H1 (cell line): ENCODE data around the gene CHCHD6. TPM values are rescaled to one million over a fixed set of nuclear protein-coding genes. Genes with fewer than 3 reads are reported as not detected.

Experiments
- CTCF ChIA-PET: fragments of 300-600 bp; sonication (Branson Sonifier 250); formaldehyde crosslinking; loops from one replicate; lab custom pipeline; 2021; ENCODE audit not compliant: partially characterized antibody; lab: Charles Lee
- POLR2A ChIA-PET: fragments of 300-600 bp; sonication (Branson Sonifier 250); formaldehyde crosslinking; loops from one replicate; lab custom pipeline; 2021; ENCODE audit warnings: inconsistent platforms; ENCODE audit not compliant: partially characterized antibody; lab: Charles Lee
- DNase-seq, 2 experiments: peaks; one replicate each; pipeline versions ENCODE4 v3.0.0 to v3.0.0-alpha.2; 2010 to 2022; ENCODE audit warnings: low spot score in 2 of 2, low read depth in 1 of 2, mixed read lengths in 1 of 2
- FAIRE-seq: peaks from 2 replicates; lab custom pipeline; 2011; peaks lifted over from hg19 to GRCh38; lab: Jason Lieb, UNC
- H2AFZ ChIP-seq: 2 replicates; pipeline ENCODE4 v1.8.1; 2012; ENCODE audit warnings: low read length, inconsistent platforms
- H2AK5ac ChIP-seq: 2 replicates; pipeline ENCODE4 v1.6.1; 2013; ENCODE audit warnings: low read depth, low read length
- H2BK120ac ChIP-seq: replicated peaks from 2 replicates; pipeline ENCODE3; 2013; ENCODE audit warnings: low read depth, low read length, inconsistent platforms
- H2BK12ac ChIP-seq: 2 replicates; pipeline ENCODE4 v1.6.1; 2013; ENCODE audit warnings: low read depth, low read length
- H2BK15ac ChIP-seq: 2 replicates; pipeline ENCODE4 v1.6.1; 2013; ENCODE audit warnings: low read length
- H2BK20ac ChIP-seq: 2 replicates; pipeline ENCODE4 v1.6.1; 2013; ENCODE audit warnings: low read length
- H2BK5ac ChIP-seq: 2 replicates; pipeline ENCODE4 v1.6.1; 2013; ENCODE audit warnings: low read depth, low read length
- H3K14ac ChIP-seq: 2 replicates; pipeline ENCODE4 v1.6.1; 2013; ENCODE audit warnings: inconsistent platforms; ENCODE audit not compliant: insufficient read length
- H3K18ac ChIP-seq: 2 replicates; pipeline ENCODE4 v1.6.1; 2013; ENCODE audit warnings: low read length; ENCODE audit errors: extremely low read depth
- H3K23ac ChIP-seq: 2 replicates; pipeline ENCODE4 v1.6.1; 2013; ENCODE audit warnings: inconsistent platforms; ENCODE audit not compliant: insufficient read length
- H3K23me2 ChIP-seq: 2 replicates; pipeline ENCODE4 v1.6.1; 2013; ENCODE audit warnings: low read depth, low read length
- H3K27ac ChIP-seq: 2 replicates; pipeline ENCODE4 v1.6.1; 2011; ENCODE audit warnings: low read depth, low read length, inconsistent platforms
- H3K27me3 ChIP-seq, 4 experiments: replicated peaks in 1 of 4; 1 replicate in 1 of 4; 2 replicates in 3 of 4; pipeline versions ENCODE4 v1.6.1 to v1.8.1; 2011 to 2013; ENCODE audit warnings: low read length in 3 of 4, mild to moderate bottlenecking in 3 of 4, inconsistent platforms in 2 of 4, mixed read lengths in 2 of 4, moderate library complexity in 1 of 4; ENCODE audit not compliant: control insufficient read depth in 3 of 4, insufficient read depth in 3 of 4; ENCODE audit errors: extremely low read depth in 1 of 4
- H3K36me3 ChIP-seq, 4 experiments: 2 replicates each; pipeline versions ENCODE4 v1.6.1 to v1.8.1; 2011 to 2013; ENCODE audit warnings: mild to moderate bottlenecking in 4 of 4, low read length in 3 of 4, moderate library complexity in 2 of 4, control low read depth in 1 of 4, inconsistent platforms in 1 of 4; ENCODE audit not compliant: insufficient read depth in 4 of 4, control insufficient read depth in 2 of 4
- H3K4ac ChIP-seq: replicated peaks from 2 replicates; pipeline ENCODE3; 2013; ENCODE audit warnings: low read length, low read depth, mixed read lengths, inconsistent platforms; ENCODE audit not compliant: insufficient read length
- H3K4me1 ChIP-seq, 4 experiments: replicated peaks in 1 of 4; 1 replicate in 1 of 4; 2 replicates in 3 of 4; pipeline versions ENCODE4 v1.6.1 to v1.8.1; 2011 to 2013; ENCODE audit warnings: low read length in 3 of 4, inconsistent platforms in 2 of 4, mixed read lengths in 1 of 4; ENCODE audit not compliant: insufficient read depth in 4 of 4, control insufficient read depth in 3 of 4
- H3K4me2 ChIP-seq, 2 experiments: 2 replicates each; pipeline versions ENCODE4 v1.6.1 to v1.8.1; 2011 to 2013; ENCODE audit warnings: low read depth in 2 of 2, low read length in 2 of 2, control low read depth in 1 of 2, inconsistent platforms in 1 of 2, mild to moderate bottlenecking in 1 of 2; ENCODE audit not compliant: insufficient read depth in 1 of 2
- H3K4me3 ChIP-seq, 4 experiments: fragments of 200-600, 300-600 bp in 1 of 4; sonication (generic), shearing (Covaris generic), sonication (Bioruptor Twin) in 1 of 4; 2 replicates each; pipeline versions ENCODE4 v1.5.1 to v1.8.1; 2011 to 2016; ENCODE audit warnings: low read length in 4 of 4, low read depth in 3 of 4, control low read depth in 2 of 4, inconsistent platforms in 2 of 4, mild to moderate bottlenecking in 2 of 4, mixed read lengths in 1 of 4, moderate library complexity in 1 of 4; ENCODE audit not compliant: insufficient read depth in 2 of 4; ENCODE audit errors: extremely low read depth in 1 of 4
- H3K56ac ChIP-seq: replicated peaks from 2 replicates; pipeline ENCODE3; 2013; ENCODE audit warnings: low read depth, mild to moderate bottlenecking, mixed read lengths, low read length, inconsistent platforms; ENCODE audit not compliant: insufficient read length
- H3K79me1 ChIP-seq: 2 replicates; pipeline ENCODE4 v1.6.1; 2013; ENCODE audit warnings: low read depth, low read length, control low read depth
- H3K79me2 ChIP-seq, 2 experiments: 2 replicates each; pipeline versions ENCODE4 v1.6.1 to v1.8.1; 2012 to 2013; ENCODE audit warnings: low read length in 2 of 2, mild to moderate bottlenecking in 2 of 2, inconsistent platforms in 1 of 2; ENCODE audit not compliant: insufficient read depth in 2 of 2, control insufficient read depth in 1 of 2
- H3K9ac ChIP-seq, 4 experiments: replicated peaks in 1 of 4; 1 replicate in 1 of 4; 2 replicates in 3 of 4; pipeline versions ENCODE4 v1.6.1 to v1.8.1; 2011 to 2013; ENCODE audit warnings: low read depth in 3 of 4, low read length in 3 of 4, control low read depth in 2 of 4, mild to moderate bottlenecking in 2 of 4, moderate library complexity in 2 of 4, inconsistent platforms in 1 of 4; ENCODE audit errors: extremely low read depth in 1 of 4
- H3K9me3 ChIP-seq, 2 experiments: 2 replicates each; pipeline versions ENCODE4 v1.6.1 to v1.8.1; 2012 to 2013; ENCODE audit warnings: mild to moderate bottlenecking in 2 of 2, moderate library complexity in 2 of 2, control low read depth in 1 of 2, inconsistent platforms in 1 of 2, low read depth in 1 of 2, low read length in 1 of 2, mixed read lengths in 1 of 2; ENCODE audit not compliant: insufficient read depth in 2 of 2
- H4K20me1 ChIP-seq, 2 experiments: replicated peaks in 1 of 2; 2 replicates each; pipeline versions ENCODE3 to v1.8.1; 2011 to 2013; ENCODE audit warnings: inconsistent platforms in 2 of 2, low read length in 2 of 2, mild to moderate bottlenecking in 1 of 2; ENCODE audit not compliant: insufficient read depth in 2 of 2, control insufficient read depth in 1 of 2
- H4K5ac ChIP-seq: 2 replicates; pipeline ENCODE4 v1.6.1; 2013; ENCODE audit warnings: low read length, low read depth, mixed read lengths, inconsistent platforms; ENCODE audit not compliant: insufficient read length
- H4K8ac ChIP-seq: 2 replicates; pipeline ENCODE4 v1.8.0; 2013; ENCODE audit warnings: mild to moderate bottlenecking, moderate library complexity, low read length, inconsistent platforms; ENCODE audit not compliant: insufficient read depth; ENCODE audit errors: extremely low read depth
- H4K91ac ChIP-seq: replicated peaks from 2 replicates; pipeline ENCODE3; 2013; ENCODE audit warnings: low read length, mixed read lengths, inconsistent platforms; ENCODE audit not compliant: insufficient read length
- BACH1 ChIP-seq: IDR thresholded peaks from 2 replicates; pipeline ENCODE4 v1.6.1; 2012; ENCODE audit warnings: low read length, improper control_type of control experiment
- CHD1 ChIP-seq: IDR thresholded peaks from 2 replicates; pipeline ENCODE4 v1.6.1; 2012; ENCODE audit warnings: low read depth, low read length, improper control_type of control experiment
- CREB1 ChIP-seq: IDR thresholded peaks from 2 replicates; pipeline ENCODE4 v1.6.1; 2012; ENCODE audit warnings: inconsistent platforms
- GABPA ChIP-seq: IDR thresholded peaks from 2 replicates; pipeline ENCODE4 v1.6.1; 2011; ENCODE audit warnings: mild to moderate bottlenecking, low read length, moderate library complexity, borderline replicate concordance; ENCODE audit not compliant: insufficient read depth
- GTF2F1 ChIP-seq: IDR thresholded peaks from 2 replicates; pipeline ENCODE4 v1.6.1; 2012; ENCODE audit warnings: low read depth, low read length, improper control_type of control experiment, borderline replicate concordance
- KDM4A ChIP-seq: IDR thresholded peaks from one replicate; pipeline ENCODE4 v1.7.1; 2012; ENCODE audit warnings: low read depth, mild to moderate bottlenecking, moderate library complexity, low read length, inconsistent platforms; ENCODE audit not compliant: severe bottlenecking
- MAX ChIP-seq: IDR thresholded peaks from 2 replicates; pipeline ENCODE4 v1.6.1; 2012; ENCODE audit warnings: inconsistent platforms
- RFX5 ChIP-seq: IDR thresholded peaks from 2 replicates; pipeline ENCODE4 v1.6.1; 2011; ENCODE audit warnings: low read depth, low read length, improper control_type of control experiment, borderline replicate concordance
- TAF7 ChIP-seq: optimal IDR thresholded peaks from 2 replicates; pipeline ENCODE3; 2011; ENCODE audit warnings: low read depth, mild to moderate bottlenecking, inconsistent platforms, low read length, moderate library complexity, borderline replicate concordance
- WGBS, 2 experiments: shearing (Covaris generic) in 1 of 2; methylation state at CpG; one replicate each; pipeline versions ENCODE4 v1.1.6 to v1.1.7; 2013 to 2015; ENCODE audit warnings: low lambda C conversion rate in 2 of 2, mixed read lengths in 2 of 2, inconsistent platforms in 1 of 2, low coverage in 1 of 2, missing lambda C conversion rate in 1 of 2; ENCODE audit not compliant: insufficient replicate concordance in 2 of 2, insufficient coverage in 1 of 2, insufficient read length in 1 of 2; ENCODE audit errors: extremely low coverage in 1 of 2, missing lambda C conversion rate in 1 of 2; 5-methylcytosine and 5-hydroxymethylcytosine counted together
- polyA plus RNA-seq, 7 experiments: library from polyadenylated mRNA; depleted of rRNA in 3 of 7; stranded (reverse) in 5 of 7; unstranded in 2 of 7; fragments of >200 nt in 5 of 7; fragments of 200-250 nt in 2 of 7; gene quantifications; 1 replicate in 5 of 7; 2 replicates in 1 of 7; 4 replicates in 1 of 7; pipeline versions ENCODE4 v1.2.1 to v1.2.3, GENCODE V29; 2011 to 2013; ENCODE audit warnings: missing spikeins in 2 of 7, mixed read lengths in 2 of 7
- total RNA-seq: library from RNA; stranded (reverse); fragmentation: NEBNext Ultra II Directional; extraction: Animal tissue kit (Norgen Biotek cat#: 25700); gene quantifications from 2 replicates; pipeline ENCODE4 v1.2.1, GENCODE V29; 2021
- TF ChIP-seq, protein P1 (sequence below): IDR thresholded peaks from 2 replicates; pipeline ENCODE4 v1.6.1; 2011; ENCODE audit warnings: low read depth, mild to moderate bottlenecking, low read length; ENCODE audit not compliant: insufficient read depth
- TF ChIP-seq, protein P2 (sequence below): IDR thresholded peaks from 2 replicates; pipeline ENCODE4 v1.6.1; 2012; ENCODE audit warnings: inconsistent platforms

The CHCHD6 gene
- total and polyA plus RNA-seq, 2 of the 8 experiments (the other 6 are each of a cell fraction or from before 2014, with no cell fraction given) = 32.4 to 37.6 TPM

DNA sequence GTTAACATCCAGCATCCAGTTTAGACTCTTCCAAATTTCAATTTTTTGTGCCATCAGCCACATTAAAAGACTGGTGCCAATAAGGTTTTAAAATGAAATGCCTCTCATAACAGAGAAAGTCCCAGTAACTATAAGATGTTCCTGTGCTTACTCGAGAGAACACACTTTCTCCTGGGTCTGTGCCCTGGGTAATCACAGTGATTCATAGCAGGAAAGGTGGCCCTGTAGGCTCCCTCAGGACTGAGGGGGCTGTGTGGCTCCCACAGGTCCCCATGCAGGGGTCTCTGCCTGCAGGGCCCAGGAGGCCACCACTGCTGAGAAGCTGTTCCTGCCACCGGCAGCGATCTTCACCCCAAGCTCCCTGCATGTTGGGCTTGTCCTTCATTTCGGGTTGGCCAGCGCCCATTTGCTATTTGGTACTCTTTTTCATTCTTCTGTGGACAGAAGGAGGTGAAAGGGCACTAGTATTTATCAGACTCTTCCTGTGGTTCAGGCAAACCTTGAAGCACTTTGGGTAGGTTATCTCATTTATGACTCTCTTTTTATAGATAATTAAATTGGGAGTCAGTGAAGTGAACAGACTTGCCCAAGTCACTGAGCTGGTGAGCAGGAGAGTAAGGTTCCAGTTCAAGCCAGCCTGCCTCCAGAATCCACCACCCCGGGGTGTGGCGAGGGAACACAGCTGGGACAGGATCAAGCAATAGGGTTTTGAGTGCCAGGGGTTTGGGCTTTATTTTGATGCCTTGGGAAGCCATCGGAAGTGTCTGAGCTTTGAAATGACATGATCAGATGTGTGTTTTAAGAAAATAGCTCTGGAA lies 234.7 kb downstream of the CHCHD6 start:
- no peak for FAIRE-seq
- Histone ChIP-seq H3K79me2 (no peaks in the 10 kb centered on the region), H4K91ac (no peak overlapping the region), H4K8ac (no peak overlapping the region), H3K4me3 (no peak overlapping the region), H3K27ac (no peak overlapping the region), H4K20me1 (peaks cover 0 to 2% of the 10 kb centered on the region in 2 experiments), H3K4ac (no peak overlapping the region), H2AK5ac (no peak overlapping the region), H2BK20ac (no peak overlapping the region), H3K4me2 (no peak overlapping the region), H3K18ac (no peak overlapping the region), H3K79me1 (peaks cover 4% of the 10 kb centered on the region; the same call in 1 of the 2 replicates), H3K14ac (no peak overlapping the region), H2AFZ (no peak overlapping the region), H3K9ac (no peak overlapping the region), H3K4me1 (no peaks in the 10 kb centered on the region), H2BK12ac (no peak overlapping the region), H3K56ac (no peak overlapping the region), H2BK120ac (no peak overlapping the region), H3K9me3 (no peaks in the 10 kb centered on the region), H3K23ac (no peak overlapping the region), H4K5ac (no peak overlapping the region), H3K23me2 (no peaks in the 10 kb centered on the region), H3K36me3 (no peaks in the 10 kb centered on the region), H2BK5ac (no peak overlapping the region), H3K27me3 (no peaks in the 10 kb centered on the region), H2BK15ac (no peak overlapping the region)
- DNase-seq = no peak
- TF ChIP-seq, protein P1, sequence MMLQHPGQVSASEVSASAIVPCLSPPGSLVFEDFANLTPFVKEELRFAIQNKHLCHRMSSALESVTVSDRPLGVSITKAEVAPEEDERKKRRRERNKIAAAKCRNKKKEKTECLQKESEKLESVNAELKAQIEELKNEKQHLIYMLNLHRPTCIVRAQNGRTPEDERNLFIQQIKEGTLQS = no peak
- TF ChIP-seq BACH1 (no peak), TAF7 (no peak), CREB1 (no peak), CHD1 (no peak), KDM4A (no peak), GTF2F1 (no peak), GABPA (no peak), RFX5 (no peak), MAX (no peak)
- TF ChIP-seq, protein P2, sequence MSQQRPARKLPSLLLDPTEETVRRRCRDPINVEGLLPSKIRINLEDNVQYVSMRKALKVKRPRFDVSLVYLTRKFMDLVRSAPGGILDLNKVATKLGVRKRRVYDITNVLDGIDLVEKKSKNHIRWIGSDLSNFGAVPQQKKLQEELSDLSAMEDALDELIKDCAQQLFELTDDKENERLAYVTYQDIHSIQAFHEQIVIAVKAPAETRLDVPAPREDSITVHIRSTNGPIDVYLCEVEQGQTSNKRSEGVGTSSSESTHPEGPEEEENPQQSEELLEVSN = no peak
- WGBS, 2 experiments = 83% methylated on average over 8 of the region's 8 CpGs; no CpG with 5 or more reads in 1 of the 2 experiments
- POLR2A ChIA-PET = interaction anchor here (1.1 kb wide), 1 partner anchor 29 kb away, joined by 3 read pairs; no protein-coding TSS in a partner anchor
- CTCF ChIA-PET = interaction anchor here (0.6 to 4.6 kb wide), 17 partner anchors 8 to 509 kb away, joined by 3 to 24 read pairs (median 3); no protein-coding TSS in a partner anchor
